ENCODE measurements around the gene KCTD3. TPM values are rescaled to one million over a fixed set of nuclear protein-coding genes. Genes with fewer than 3 reads are reported as not detected.

KCTD3 gene
- total RNA-seq, 1 donor from 2014 or later = 38.1 TPM

DNA sequence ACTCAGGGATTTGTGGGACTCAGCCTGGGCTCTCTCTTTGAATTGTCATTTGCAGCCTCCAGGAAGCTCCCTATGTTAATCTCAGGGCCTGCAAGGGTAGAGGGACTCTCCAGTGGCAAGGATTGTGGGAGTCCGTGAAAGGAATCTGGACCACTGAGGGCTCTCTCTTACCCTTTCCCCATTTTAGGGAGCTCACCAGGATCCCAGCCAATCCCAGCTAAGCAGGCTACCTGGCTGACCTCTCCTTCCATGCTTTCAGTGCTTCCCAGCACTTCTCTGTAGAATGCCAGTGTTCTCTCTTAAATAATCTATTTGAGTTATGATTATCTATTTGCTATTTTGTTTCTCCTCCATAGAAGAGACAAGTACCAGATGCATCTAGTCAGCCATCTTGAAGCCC is 9.6 kb upstream of the KCTD3 start:
- no peak for ATAC-seq

DNA sequence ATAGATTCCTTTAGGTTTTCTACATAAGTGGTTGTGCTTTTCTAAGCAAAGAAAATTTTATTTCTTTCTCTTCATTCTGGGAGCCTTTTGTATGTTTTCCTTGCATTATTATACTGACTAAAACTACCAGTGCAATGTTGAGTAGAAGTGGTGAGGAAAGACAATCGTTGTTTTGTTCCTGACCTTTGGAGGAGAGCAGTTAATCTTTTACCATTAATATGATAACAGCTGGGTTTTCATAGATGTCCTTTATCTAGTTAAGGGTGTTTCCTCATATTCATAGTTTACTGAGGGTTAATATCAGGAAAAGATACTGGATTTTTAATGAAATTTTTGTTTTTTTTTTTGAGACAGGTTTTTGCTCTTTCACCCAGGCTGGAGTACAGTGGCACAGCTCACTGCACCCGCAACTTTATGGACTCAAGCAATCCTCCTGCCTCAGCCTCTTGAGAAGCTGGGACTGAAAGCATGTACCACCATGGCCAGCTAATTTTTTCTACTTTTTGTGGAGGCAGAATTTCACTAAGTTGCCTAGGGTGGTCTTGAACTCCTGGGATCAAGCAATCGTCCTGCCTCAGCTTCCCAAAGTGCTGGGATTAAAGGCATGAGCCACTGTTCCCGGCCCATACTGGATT is 9.0 kb upstream of the KCTD3 start:
- ATAC-seq = no peak

DNA sequence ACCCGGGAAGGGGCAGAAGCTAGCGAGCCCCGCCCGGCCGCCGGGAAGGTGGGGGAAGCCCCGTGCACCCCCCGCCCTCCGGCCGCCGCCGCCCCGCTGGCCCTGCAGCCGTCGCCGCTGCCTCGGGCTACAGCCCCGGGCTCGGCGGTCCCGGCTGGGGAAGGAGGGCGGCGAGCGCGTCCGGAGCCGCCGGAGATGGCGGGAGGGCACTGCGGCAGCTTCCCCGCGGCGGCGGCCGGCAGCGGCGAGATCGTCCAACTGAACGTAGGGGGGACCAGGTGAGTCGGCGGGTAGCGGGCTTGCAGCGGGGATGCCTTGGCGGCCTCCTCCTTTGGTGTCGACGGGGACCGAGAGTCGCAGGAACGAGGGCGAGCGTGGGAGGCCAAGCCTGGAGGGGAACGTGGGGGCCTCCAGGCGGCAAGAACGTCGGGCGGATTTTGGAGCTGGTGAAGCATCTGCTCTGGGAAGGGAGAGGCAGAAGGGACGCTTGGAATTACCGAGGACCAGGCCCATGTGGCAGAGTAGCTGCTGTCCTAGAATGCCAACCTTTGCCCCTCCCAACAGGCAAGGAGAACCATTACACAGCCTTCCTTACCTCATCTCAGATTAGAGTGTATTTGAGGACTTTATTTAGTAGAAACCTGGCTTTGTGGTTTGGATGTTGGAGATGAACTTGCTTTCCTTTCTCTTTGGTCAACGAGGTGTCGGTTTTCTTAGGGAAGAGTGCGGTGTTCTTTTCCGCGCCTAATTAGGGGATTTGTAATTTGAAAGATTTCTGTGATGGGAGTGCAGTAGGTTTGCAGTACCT is 591 bp downstream of the KCTD3 start:
- ATAC-seq = peak; percentile 71

DNA sequence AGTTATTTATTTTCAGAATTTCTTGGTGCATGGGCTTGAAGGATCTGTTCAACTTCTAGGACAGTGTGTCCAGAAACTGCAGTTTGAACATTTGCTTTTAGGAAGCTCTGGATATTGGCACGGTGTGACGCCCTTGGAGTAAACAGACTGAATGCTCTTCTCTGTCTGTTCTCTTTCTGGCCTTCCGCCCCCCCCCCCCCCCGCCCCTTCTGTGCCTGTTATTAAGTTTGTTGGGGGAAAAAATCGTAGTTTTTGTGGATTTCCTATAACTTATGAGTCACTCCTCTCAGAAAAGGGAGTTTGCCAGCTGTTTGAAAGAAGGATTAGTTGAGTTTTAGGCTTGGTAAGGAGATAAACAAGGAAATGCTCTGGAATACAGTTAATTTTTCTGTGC is 1.2 kb downstream of the KCTD3 start:
- no peak for ATAC-seq

DNA sequence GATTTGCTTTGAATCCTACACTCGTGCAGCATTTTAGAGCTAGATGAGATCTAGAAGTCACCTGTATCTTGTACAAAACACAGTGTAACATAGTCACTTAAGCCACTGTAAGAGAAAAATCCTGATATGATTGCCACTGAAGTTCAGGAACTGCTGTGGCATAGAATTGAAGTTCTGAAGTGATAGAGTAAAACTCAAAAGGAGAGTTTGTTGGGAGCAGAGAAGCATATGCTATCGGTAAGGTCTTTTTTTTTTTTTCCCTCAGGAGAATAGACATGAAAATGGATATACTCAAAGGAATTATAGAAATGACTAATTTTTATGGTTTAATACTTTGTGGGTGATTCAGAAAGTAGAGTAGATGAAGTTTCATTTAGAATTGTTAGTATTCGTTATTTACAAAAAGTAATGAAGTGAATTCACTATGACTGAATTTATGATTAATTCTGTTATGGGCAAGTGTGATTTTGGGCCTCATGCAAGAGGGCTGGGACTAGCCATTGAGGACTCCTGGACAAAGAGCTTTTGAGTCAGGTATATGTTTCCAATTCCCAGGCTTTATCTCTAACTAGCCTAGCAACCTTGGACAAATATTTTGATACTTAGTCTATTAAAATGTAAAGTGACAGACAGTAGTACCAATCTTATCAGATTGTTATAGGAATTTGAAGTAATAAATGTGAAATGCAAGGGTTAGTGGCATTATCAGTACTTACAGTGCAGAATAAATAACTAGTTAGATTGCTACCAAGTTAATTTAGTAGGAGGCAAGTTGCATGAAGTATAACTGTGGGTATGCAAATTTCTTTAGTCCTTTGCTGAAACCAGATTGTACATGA is 3.1 kb downstream of the KCTD3 start:
- ATAC-seq = no peak

DNA sequence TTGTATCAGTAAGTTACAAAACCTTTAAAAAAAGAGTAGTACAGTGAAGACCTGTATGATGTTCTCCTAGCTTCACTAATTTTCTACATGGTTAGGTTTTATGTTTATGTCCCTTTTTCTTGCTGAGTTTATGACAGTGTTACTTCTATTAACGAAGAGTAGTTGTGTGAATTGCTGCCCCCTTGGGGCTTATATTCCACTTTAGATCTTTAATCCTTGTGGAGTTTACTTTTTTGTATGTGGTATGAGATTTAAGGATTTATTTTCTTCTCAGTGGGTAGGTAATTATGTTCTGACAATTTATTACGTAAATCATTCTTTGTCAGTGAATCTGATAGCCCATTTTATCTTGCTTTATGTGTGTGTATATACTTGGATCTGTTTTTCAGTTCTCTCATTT is 14.8 kb downstream of the KCTD3 start:
- no peak for ATAC-seq

DNA sequence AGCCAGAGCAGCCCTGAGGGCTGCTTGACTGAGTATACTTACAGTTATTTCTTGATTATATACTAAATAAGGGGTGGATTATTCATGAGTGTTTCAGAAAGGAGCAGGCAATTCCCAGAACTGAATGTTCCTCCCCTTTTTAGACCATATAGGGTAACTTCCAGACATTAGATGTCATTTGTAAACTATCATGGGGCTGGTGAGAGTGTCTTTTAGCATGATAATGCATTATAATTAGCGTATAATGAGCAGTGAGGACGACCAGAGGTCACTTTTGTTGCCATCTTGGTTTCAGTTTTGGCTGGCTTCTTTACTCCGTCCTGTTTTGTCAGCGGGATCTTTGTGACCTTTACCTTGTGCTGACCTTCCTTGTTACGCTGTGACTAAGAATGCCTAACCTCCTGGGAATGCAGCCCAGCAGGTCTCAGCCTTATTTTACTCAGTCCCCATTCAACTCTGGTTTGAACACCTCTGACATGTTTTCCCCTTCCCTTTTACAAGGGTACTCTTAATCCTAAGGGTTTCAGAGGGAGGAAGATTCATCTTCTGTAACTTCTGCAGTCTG is 16.2 kb downstream of the KCTD3 start:
- peak; percentile 100 for ATAC-seq

DNA sequence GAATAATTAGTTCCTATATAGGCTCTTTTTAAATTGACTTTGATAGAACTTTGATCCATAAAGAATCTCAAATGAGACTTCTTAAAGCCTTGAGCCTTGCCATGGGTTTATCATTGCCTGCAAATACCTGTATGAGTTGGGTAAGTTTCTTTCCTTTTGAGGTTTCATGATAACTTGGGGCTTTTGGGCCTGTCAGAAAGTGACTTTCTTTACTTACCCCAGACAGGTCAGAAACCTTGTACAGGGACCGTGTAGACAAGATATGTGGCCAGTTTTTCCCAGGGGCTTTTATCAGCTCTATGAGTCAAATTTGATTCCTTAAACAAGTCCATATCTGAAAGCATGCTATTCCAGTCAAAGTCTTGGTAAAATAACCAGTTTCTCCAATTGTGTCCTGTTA is 17.3 kb downstream of the KCTD3 start:
- ATAC-seq = no peak

DNA sequence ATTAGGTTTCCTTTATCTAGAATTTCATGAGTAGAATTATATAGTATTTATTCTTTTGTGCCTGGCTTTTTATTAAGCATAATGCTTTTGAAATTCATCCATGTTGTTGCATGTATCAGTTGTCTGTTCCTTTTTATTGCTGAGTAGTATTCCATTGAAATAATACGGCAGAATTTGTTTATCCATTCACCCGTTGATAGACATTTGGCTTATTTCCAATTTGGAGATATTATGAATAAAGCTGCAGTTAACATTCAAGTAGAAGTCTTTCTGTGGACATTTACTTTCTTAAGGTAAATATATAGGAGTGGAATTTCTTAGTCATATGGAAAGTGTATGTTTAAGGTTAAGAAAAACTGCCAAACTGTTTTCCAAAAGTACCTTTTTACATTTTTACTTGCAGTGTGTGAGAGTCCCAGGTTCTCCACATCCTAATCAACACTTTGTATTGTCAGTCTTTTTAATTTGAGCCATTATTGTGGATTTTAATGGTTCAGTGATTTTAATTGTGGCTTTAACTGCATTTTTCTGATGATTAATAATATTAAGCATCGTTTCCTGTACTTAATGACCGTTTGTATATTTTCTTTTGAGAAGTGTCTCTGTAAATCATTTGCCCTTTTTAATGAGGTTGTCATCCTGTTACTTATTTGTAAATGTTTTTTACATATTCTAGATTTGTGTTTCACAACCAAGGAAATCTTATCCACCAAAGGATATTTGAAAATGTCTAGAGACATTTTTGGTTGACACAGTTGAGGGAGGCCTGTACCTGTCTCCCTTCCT is 22.7 kb downstream of the KCTD3 start:
- ATAC-seq = no peak

DNA sequence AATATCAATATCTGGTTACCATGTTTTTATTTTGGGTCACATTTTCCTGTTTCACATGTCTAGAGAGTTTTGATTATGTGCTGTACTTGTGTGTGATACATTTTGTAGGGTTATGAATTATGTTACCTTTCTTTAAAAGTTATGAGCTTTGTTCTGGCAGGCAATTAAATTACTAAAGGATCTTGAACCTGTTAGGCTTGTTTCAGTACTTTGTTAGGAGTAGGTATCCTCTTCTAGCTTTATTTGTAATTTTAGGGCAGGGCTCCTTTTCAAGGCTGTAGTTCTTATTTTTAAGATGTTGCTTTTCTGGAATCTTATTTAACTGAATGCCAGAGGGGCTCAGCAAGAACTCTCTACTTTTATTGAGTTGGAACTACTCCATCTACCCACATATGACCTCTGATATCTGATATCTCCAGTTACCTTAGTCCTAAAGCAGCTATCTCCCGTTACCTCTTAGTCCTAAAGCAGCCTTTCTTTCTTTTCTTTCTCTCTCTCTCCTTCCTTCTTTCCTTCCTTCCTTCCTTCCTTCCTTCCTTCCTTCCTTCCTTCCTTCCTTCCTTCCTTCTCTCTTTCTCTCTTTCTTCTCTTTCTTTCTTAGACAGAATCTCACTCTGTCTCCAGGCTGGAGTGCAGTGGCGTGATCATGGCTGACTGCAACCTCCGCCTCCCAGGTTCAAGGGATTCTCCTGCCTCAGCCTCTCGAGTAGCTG is 23.8 kb downstream of the KCTD3 start:
- ATAC-seq = peak; percentile 75

DNA sequence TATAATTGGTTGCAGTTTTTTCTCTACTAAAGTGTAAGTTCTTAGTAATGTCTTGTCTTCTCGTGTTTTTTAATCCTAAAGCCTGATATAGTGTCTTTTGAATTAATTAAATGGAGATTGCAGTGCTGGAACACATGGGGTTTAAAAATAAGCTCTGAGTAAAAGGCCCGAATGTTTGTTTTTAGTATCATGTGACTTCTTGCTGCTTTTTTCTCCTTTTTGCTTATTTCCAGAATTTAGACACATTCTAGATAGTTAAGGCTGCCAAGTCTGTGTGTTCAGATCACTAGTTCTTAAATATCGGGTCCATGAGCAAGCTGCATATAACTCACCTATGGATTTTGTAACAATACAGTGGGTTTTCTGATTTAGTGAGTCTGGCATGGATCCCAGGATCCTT is 27.5 kb downstream of the KCTD3 start:
- ATAC-seq = no peak

DNA sequence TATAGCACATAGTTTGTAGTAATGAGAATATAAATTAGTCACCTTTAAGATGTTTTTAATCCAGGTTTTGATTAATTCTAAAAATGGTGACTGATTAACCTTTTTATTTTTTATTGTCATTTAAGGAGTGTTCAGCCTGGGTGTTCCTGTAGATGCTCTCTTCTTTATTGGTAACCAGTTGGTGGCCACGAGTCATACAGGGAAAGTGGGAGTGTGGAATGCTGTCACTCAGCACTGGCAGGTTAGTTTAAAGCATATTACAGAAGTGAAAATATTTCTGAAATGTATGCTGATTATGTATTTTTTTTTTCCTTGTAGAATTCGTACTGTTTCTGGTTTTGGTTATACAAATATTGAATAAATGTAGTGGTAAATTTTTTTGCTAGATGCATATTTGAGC is 28.1 kb downstream of the KCTD3 start:
- ATAC-seq = peak; percentile 83

DNA sequence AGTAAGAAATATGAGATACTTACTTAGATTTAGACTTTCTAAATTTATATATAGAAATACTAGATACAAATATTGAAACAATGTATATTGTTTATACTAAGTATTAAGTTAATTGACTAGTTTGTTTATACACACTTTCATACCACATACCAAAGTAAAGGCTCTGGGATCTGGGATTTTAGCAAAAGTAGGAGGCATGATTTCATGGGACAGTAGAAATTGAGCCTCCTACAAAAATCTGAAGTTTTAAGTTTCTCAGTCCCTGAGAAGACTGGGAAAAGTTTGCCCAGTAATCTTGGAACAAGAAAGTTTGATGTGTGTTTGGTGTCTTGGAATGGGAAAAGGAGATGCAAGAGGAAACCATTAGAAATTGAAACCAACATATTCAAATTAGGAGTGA is 30.9 kb downstream of the KCTD3 start:
- no peak for ATAC-seq

DNA sequence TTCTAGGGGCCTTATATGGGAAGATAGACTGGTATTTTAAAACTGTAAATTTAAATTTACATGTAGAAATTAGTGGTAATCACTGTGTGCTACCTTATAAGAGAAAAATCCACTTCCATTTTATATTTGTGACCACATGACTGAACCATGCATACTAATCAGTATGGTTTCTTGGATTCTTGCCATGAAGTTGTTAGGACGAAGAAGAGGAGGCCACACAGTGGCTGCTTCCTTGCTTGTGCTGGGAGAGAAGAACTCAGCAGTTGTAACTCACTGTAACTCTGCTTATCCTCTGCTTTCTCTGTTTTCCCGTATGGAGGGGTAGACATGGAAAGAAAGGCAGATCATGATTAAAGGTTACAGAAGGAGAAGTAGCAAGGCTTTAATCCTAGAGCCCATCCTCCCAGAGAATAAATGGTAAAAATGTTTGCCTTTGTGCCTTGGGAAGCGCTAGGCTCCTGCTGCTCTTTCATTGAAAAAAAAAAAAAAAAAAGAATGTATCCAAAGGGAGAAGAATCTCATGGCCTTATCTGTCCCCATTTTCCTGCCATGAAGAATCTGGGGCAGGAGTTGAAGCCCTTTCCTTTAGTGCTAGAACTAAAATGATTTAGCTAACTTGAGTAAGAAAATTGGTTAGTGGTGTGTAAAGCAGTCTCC is 32.4 kb downstream of the KCTD3 start:
- ATAC-seq = no peak

DNA sequence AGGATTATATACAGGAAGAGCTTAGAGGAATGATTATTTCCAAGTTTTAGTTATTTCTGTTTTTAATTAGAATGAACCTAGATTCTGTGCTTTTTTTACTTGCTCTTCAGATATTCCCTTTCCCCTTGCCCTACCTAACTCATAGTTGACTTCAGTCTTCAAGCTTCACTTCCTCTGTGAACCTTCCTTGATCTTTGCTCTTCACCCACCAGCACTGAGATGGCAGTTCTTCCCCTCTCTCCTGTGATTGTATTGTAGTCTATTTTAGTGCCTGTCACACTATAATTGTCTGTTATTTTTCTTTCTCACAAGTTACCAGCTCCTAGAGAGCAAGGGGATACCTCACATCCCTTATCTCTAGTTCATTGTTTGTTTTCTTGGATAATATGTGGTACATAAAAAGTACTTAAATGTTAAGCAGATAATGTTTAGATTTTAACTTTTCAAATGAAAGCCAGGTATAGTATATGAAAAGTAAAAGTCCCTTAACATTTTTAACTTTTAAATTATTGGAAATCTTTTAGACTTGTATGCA is 33.2 kb downstream of the KCTD3 start:
- no peak for ATAC-seq

DNA sequence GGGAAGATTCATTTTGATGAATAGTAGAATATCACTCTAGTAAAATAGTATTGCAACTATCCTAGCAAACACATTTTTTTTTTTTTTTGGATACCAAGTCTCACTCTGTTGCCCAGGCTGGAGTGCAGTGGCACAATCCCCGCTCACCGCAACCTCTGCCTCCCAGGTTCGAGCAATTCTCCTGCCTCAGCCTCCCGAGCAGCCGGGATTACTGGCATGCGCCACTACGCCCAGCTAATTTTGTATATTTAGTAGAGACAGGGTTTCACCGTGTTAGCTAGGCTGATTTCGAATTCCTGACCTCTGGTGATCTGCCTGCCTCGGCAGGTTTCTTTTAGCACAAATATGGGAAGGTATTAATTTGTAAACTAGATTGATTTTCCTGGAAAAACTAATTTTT is 33.8 kb downstream of the KCTD3 start:
- no peak for ATAC-seq

DNA sequence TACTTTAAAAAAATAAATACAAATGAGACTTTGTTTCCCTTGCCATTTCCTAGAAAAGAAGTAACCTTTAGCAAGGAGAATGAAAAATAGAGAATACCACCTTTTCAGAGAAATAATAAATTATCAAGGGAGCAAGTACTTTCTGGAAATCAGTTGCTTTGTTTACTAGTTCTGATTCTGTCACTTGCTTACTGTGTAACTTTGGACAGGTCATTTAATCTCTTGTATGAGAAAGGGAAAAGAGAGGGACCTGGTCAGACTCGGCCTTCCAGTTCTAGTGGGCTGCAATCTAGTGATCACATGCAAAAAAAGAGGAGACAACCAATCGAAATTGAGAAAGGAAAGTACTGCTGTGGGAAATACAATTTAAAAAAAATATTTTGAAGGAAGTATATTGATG is 34.2 kb downstream of the KCTD3 start:
- no peak for ATAC-seq

DNA sequence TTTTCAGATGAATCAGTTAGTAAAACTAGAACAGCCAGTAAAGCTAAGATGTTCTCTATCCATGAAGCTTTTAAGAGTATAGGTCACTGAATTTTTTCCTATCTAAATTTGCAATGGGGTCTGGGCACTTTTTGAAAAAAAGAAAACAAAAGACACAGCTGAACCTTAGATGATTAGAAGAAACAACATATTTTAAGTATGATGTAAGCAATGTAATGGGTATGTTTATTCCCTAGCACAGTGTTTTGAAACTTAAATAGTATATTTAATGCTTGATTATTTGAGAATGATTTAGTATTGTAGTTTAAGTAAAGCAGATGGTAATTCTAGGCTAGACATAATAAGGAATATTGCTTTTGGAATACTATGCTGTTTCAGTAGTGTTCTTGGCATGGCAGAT is 36.2 kb downstream of the KCTD3 start:
- ATAC-seq = no peak

DNA sequence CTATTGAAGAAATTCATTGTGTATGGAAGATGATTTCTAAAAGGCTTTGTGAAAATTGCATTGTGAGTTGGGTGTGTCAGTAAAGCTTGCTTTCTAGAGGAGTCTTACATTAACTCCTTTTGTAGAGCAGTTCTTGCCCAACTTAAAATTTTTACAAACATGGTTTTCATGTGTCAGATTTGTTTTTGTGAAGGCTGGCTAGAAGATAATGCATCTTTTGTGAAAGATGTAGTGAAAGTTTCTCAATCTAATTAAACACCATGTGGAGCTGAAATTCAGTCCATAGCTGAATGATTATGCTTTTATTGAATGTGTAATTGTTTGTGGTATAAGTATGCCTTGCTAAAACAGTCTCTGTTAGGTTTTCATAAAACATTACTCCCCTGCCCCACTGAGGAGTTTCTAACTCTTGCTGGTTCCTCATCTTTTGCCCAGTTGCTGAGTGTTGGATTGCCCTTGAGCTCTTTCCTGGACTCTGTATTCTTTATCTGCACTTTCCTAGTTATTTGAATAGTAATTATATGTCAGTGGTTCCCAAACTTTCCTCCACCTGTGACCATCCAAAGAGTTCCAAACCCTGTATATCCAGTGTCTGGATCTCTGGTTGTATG is 38.0 kb downstream of the KCTD3 start:
- peak; percentile 10 for ATAC-seq

DNA sequence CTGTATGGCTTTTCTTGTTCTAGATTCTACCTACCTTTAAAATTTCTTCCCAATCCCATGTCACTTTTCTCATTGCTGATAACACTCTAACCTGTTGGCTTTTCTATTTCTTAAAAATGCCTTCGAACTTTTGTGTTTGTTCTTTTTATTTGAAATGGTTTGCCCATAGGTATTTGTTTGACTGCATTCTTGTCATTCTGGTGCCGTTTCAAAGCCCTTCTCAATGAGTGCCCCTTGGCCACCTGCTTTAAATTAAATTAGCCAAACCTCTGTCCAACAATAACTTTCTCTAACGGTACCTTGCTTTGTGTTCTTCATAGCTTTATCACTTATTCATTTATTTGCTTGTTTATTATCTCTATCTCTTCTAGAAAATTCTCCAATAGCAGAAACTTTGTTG is 38.9 kb downstream of the KCTD3 start:
- no peak for ATAC-seq

Measured in esophagus mucosa (tissue), 1 donor.